Mesodermal cell (in vitro differentiated cells): ENCODE results near the gene TMEM185A.
"Not testable (repeated sequence)": the region's sequence is repeated elsewhere in the genome, so short reads cannot be mapped to it uniquely, and the experiment has no call there.

Experiments
- H3K27ac ChIP-seq: 2 replicates; pipeline ENCODE4 v1.7.0; 2013; ENCODE audit warnings: mild to moderate bottlenecking, low read depth, low read length, moderate library complexity; ENCODE audit not compliant: severe bottlenecking
- H3K36me3 ChIP-seq: 2 replicates; pipeline ENCODE4 v1.7.1; 2013; ENCODE audit warnings: mild to moderate bottlenecking, low read length, moderate library complexity; ENCODE audit not compliant: control insufficient read depth, insufficient read depth
- H3K4me1 ChIP-seq: one replicate; pipeline ENCODE4 v1.7.1; 2013; ENCODE audit warnings: mild to moderate bottlenecking, low read length; ENCODE audit not compliant: insufficient read depth, control insufficient read depth, poor library complexity, severe bottlenecking
- H3K4me3 ChIP-seq: 2 replicates; pipeline ENCODE4 v1.7.0; 2013; ENCODE audit warnings: low read length, control low read depth, mild to moderate bottlenecking; ENCODE audit not compliant: insufficient read depth, poor library complexity, severe bottlenecking; ENCODE audit errors: extremely low read depth
- H3K9me3 ChIP-seq: 2 replicates; pipeline ENCODE4 v1.7.1; 2013; ENCODE audit warnings: mild to moderate bottlenecking, low read length, moderate library complexity; ENCODE audit not compliant: control insufficient read depth
- WGBS, 2 experiments: methylation state at CpG; one replicate each; pipeline ENCODE4 v1.1.5; 2013; ENCODE audit warnings: missing lambda C conversion rate in 2 of 2; ENCODE audit not compliant: insufficient coverage in 2 of 2; 5-methylcytosine and 5-hydroxymethylcytosine counted together

The TMEM185A gene

DNA sequence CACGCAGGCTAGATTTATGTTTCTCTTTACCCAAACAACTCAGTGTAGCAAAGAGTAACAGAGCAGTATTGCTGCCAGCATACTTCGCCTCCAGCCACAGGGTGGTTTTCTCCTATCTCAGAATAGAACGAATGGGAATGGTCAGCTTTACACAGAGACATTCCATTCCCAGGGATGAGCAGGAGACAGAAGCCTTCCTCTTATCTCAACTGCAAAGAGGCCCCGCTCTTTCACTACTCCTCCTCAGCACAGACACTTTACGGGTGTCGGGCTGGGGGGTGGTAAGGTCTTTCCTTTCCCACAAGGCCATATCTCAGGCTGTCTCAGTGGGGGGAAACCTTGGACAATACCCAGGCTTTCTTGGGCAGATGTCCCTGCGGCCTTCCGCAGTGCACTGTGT, 4.8 kb downstream of the TMEM185A start:
- not testable (repeated sequence) for H3K4me3 ChIP-seq, H3K27ac ChIP-seq, H3K9me3 ChIP-seq, H3K36me3 ChIP-seq
- peaks cover 14% of the 10 kb centered on the region for H3K4me1 ChIP-seq
- WGBS, 2 experiments = 60% methylated on average over 3 of the region's 8 CpGs; no CpG with 5 or more reads in 1 of the 2 experiments

- WGBS, 2 experiments = no CpG with 5 or more reads among the region's 1 CpG
- not testable (repeated sequence) for H3K36me3 ChIP-seq, H3K9me3 ChIP-seq, H3K27ac ChIP-seq, H3K4me3 ChIP-seq, H3K4me1 ChIP-seq
Measured at GRCh38 chrX:149619662-149620061, 11.9 kb downstream of the TMEM185A start.

DNA sequence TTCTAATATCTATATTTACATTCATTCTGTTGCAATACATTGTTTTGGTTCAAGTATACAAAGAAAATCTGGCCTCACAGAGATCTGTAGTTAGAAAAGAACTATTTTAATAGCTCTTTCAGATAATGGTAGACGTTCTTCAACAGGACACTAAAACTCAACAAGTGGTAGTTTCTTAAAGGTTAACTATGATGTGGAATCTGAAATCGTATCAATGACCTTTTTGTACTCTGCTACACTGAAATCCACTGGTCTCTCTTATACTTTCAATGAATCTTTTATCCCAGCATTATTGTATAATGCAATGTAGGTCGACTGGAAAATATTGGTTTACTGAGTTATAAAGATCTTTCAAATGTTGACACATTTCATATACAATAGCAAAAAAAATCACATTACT, 12.7 kb downstream of the TMEM185A start:
- no peaks in the 10 kb centered on the region for H3K4me1 ChIP-seq
- peaks cover 5% of the 10 kb centered on the region for H3K9me3 ChIP-seq
- peaks cover 3% of the 10 kb centered on the region for H3K36me3 ChIP-seq
- H3K4me3 ChIP-seq = no peak overlapping the region
- H3K27ac ChIP-seq = no peak overlapping the region
- no CpG with 5 or more reads among the region's 3 CpGs for WGBS, 2 experiments

GRCh38 chrX:149611623-149612175, 19.9 kb downstream of the TMEM185A start:
- no peak overlapping the region for H3K4me3 ChIP-seq
- no peaks in the 10 kb centered on the region for H3K9me3 ChIP-seq
- peaks cover 12% of the 10 kb centered on the region for H3K36me3 ChIP-seq
- H3K27ac ChIP-seq = no peak overlapping the region
- H3K4me1 ChIP-seq = no peaks in the 10 kb centered on the region
- no CpG with 5 or more reads among the region's 1 CpG for WGBS, 2 experiments

GRCh38 chrX:149610511-149610910, 21.1 kb downstream of the TMEM185A start:
- WGBS, 2 experiments = 100% methylated on average over 1 of the region's 5 CpGs
- H3K4me3 ChIP-seq = no peak overlapping the region
- H3K27ac ChIP-seq = no peak overlapping the region
- H3K9me3 ChIP-seq = no peaks in the 10 kb centered on the region
- H3K4me1 ChIP-seq = peaks cover 4% of the 10 kb centered on the region
- peaks cover 15% of the 10 kb centered on the region for H3K36me3 ChIP-seq

GRCh38 chrX:149607699-149608098, 23.9 kb downstream of the TMEM185A start:
- Histone ChIP-seq H3K36me3 (peaks cover 20% of the 10 kb centered on the region), H3K4me1 (peaks cover 4% of the 10 kb centered on the region), H3K27ac (no peak overlapping the region), H3K9me3 (no peaks in the 10 kb centered on the region), H3K4me3 (no peak overlapping the region)

GRCh38 chrX:149605248-149605885, 26.2 kb downstream of the TMEM185A start:
- H3K9me3 ChIP-seq, H3K4me1 ChIP-seq, H3K4me3 ChIP-seq: not testable (repeated sequence)
- peak overlapping the region; percentile 41 for H3K27ac ChIP-seq
- peaks cover 23% of the 10 kb centered on the region for H3K36me3 ChIP-seq
- 97 to 100% methylated on average over 3 of the region's 7 CpGs for WGBS, 2 experiments

GRCh38 chrX:149598603-149599002, 33.0 kb downstream of the TMEM185A start:
- not testable (repeated sequence) for H3K4me1 ChIP-seq, H3K27ac ChIP-seq, H3K36me3 ChIP-seq, H3K4me3 ChIP-seq, H3K9me3 ChIP-seq
- WGBS, 2 experiments = no CpG with 5 or more reads among the region's 11 CpGs

GRCh38 chrX:149595943-149596342, 35.6 kb downstream of the TMEM185A start:
- not testable (repeated sequence) for H3K4me3 ChIP-seq, H3K4me1 ChIP-seq, H3K9me3 ChIP-seq, H3K27ac ChIP-seq, H3K36me3 ChIP-seq
- WGBS, 2 experiments = no CpG with 5 or more reads among the region's 7 CpGs

- no CpG with 5 or more reads among the region's 17 CpGs for WGBS, 2 experiments
Measured at GRCh38 chrX:149595214-149595613, 36.4 kb downstream of the TMEM185A start, which contains the start of gene HSFX2. Gene HSFX2, minus strand, starts transcription at chrX:149595314. Its CDS starts 614 bp downstream, at chrX:149594700.

GRCh38 chrX:149590993-149591392, 40.6 kb downstream of the TMEM185A start:
- H3K36me3 ChIP-seq, H3K9me3 ChIP-seq, H3K4me3 ChIP-seq, H3K4me1 ChIP-seq, H3K27ac ChIP-seq: not testable (repeated sequence)
- WGBS, 2 experiments = no CpG with 5 or more reads among the region's 7 CpGs

More at GRCh38 chrX:149595214-149595613, 36.4 kb downstream of the TMEM185A start, which contains the start of gene HSFX2:
- H3K4me1 ChIP-seq, H3K27ac ChIP-seq, H3K36me3 ChIP-seq, H3K9me3 ChIP-seq, H3K4me3 ChIP-seq: not testable (repeated sequence)
